ENCODE results near the gene ADAMTS2.

DNA sequence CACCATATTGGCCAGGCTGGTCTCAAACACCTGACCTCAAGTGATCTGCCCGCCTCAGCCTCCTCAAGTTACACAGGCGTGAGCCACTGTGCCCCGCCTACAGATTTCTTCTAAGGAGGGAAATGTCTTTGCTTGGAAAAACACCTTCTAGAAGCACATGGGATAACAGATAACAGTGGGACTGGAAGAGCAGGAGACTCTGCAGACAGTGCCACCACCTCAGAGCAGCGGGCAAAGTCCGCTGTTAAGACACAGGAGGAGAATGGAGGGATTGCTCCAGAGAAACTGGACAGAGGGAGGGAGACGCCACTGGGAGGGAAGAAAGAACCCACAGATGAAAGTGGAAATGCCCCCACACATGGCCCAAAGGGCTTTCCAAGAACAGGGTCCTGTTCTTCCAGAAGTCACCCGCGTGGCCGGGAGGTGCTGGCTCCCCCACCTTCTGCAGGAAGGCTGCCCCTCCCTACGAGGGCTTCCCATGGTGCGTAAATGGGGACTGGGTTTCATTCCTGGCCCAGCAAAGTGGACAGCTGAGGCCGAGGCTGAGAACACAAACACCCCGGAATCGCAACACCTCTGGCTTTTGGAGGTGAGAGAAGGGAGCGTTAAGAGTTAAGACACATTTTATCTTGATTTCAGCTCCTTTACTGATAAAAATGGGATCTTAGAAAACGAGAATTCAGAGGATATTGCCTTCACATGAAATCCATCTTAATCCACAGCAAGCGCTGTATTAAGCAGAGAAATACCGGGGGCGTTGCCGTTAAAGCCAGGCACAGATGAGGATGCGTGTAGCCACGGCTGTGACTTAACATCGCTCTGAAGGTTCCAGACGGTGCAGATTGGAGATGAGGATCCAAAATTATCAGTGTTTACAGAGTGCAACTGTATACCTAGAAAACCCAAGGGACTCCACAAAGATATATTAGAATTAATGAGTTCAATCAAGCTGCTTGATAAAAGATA, 11.2 kb downstream of the ADAMTS2 start:
- TF ChIP-seq, protein P1, sequence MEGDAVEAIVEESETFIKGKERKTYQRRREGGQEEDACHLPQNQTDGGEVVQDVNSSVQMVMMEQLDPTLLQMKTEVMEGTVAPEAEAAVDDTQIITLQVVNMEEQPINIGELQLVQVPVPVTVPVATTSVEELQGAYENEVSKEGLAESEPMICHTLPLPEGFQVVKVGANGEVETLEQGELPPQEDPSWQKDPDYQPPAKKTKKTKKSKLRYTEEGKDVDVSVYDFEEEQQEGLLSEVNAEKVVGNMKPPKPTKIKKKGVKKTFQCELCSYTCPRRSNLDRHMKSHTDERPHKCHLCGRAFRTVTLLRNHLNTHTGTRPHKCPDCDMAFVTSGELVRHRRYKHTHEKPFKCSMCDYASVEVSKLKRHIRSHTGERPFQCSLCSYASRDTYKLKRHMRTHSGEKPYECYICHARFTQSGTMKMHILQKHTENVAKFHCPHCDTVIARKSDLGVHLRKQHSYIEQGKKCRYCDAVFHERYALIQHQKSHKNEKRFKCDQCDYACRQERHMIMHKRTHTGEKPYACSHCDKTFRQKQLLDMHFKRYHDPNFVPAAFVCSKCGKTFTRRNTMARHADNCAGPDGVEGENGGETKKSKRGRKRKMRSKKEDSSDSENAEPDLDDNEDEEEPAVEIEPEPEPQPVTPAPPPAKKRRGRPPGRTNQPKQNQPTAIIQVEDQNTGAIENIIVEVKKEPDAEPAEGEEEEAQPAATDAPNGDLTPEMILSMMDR (IDR thresholded peaks at IDR 0.05) = no peak
- TF ChIP-seq EZH2phosphoT487 (IDR thresholded peaks at IDR 0.05) = no peak

All from neural progenitor cell (in vitro differentiated cells).